ENCODE results near the gene CUL1. TPM values are rescaled to one million over a fixed set of nuclear protein-coding genes. Genes with fewer than 3 reads are reported as not detected.
A peak's percentile ranks its signal among the peaks of the same experiment; 100 is the strongest.

Gene CUL1
- total RNA-seq, 1 experiment from 2014 or later = 43.6 TPM

DNA sequence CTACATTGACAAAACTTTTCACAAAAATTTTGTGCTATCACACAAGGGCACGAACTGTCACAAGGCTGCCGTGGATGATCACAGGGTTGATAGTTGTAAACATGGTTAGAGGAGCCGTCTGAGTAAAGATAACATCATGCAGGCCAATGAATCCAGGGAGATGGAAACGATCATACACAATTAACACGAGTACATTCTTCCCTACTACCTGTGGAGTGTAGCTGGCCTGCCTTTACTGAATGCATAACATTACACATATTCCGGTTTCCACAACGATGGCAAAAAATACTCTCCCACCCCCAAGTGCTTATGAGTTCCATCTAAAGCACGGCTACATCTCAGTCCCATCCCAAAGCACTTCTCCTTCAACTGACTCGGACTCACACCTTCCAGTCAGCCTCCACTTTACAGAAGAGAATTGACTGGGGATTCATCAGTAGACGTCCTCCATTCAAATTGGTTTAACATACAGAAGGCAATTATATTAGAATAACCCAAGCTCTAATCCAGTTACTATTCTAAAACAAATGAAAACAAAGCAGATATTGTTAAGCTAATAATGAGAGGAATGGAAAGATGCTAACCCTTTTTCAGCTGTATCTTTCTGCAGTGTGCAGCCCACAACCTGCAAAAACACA is 116.3 kb downstream of the CUL1 start:
- BruUV-seq (replicated peaks) = no TSS peak
- no peaks in the 10 kb centered on the region for H3K9me3 ChIP-seq (ENCODE audit: low read length)
- H3K9ac ChIP-seq (ENCODE audit: low read length) = no peak overlapping the region
- no peak overlapping the region for H2AFZ ChIP-seq (ENCODE audit: low read length)
- H3K4me1 ChIP-seq (ENCODE audit: insufficient read depth, low read length) = peaks cover 3% of the 10 kb centered on the region
- H3K36me3 ChIP-seq (ENCODE audit: low read depth, low read length) = peaks cover 59% of the 10 kb centered on the region
- H3K27me3 ChIP-seq (ENCODE audit: low read length) = no peaks in the 10 kb centered on the region
- no peak overlapping the region for H3K27ac ChIP-seq (ENCODE audit: low read length)
- no peak for TF ChIP-seq EZH2phosphoT487 (IDR thresholded peaks at IDR 0.05; ENCODE audit: borderline replicate concordance, low read length)
- no peak for TF ChIP-seq EZH2 (IDR thresholded peaks at IDR 0.05; ENCODE audit: low read length, unreplicated experiment)
- TF ChIP-seq, protein P1, sequence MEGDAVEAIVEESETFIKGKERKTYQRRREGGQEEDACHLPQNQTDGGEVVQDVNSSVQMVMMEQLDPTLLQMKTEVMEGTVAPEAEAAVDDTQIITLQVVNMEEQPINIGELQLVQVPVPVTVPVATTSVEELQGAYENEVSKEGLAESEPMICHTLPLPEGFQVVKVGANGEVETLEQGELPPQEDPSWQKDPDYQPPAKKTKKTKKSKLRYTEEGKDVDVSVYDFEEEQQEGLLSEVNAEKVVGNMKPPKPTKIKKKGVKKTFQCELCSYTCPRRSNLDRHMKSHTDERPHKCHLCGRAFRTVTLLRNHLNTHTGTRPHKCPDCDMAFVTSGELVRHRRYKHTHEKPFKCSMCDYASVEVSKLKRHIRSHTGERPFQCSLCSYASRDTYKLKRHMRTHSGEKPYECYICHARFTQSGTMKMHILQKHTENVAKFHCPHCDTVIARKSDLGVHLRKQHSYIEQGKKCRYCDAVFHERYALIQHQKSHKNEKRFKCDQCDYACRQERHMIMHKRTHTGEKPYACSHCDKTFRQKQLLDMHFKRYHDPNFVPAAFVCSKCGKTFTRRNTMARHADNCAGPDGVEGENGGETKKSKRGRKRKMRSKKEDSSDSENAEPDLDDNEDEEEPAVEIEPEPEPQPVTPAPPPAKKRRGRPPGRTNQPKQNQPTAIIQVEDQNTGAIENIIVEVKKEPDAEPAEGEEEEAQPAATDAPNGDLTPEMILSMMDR (conservative IDR thresholded peaks at IDR 0.05; ENCODE audit: low read depth, low read length) = no peak
- ChIA-PET POLR2A (ENCODE audit: unreplicated experiment) (no interaction called here), CTCF (interaction anchor here (0.6 kb wide), 1 partner anchor 147 kb away, joined by 5 read pairs; no protein-coding TSS in a partner anchor)
- H3F3A ChIP-seq (ENCODE audit: low read length, unreplicated experiment) = peaks cover 6% of the 10 kb centered on the region
- H3K9me2 ChIP-seq (replicated peaks; ENCODE audit: low read length) = no peaks in the 10 kb centered on the region
- peaks cover 6% of the 10 kb centered on the region; the same call in 1 of the 2 replicates for H4K20me1 ChIP-seq (ENCODE audit: low read length)
- H3K4me3 ChIP-seq (ENCODE audit: low read length) = no peak overlapping the region
- H3K4me2 ChIP-seq (ENCODE audit: low read length) = no peak overlapping the region
- no peak for ATAC-seq
- intact Hi-C loops (cut with micrococcal nuclease) = no loop called here
- no peak for DNase-seq
- H3K79me2 ChIP-seq (ENCODE audit: low read length) = no peaks in the 10 kb centered on the region

DNA sequence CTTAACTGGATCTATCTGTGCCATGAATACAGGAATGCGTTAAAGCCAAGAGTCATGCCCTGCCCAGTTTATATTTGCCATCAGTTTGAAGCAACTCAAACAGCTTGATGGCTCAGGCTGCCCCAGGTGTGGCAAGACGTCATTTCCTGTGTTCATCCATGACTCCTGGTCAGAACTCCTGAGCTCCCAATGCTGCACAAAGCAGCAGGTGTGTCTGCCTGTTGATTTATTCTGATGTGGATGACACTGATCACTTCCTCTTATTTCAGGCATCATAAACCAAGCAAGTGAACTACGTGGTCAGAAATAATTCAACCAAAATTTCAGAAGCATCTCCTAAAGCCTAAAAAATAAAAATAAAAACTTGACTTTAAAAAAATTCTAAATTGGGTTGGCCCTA is 116.9 kb downstream of the CUL1 start:
- TF ChIP-seq EZH2phosphoT487 (IDR thresholded peaks at IDR 0.05; ENCODE audit: borderline replicate concordance, low read length) = no peak
- TF ChIP-seq, protein P1 (conservative IDR thresholded peaks at IDR 0.05; ENCODE audit: low read depth, low read length) = no peak
- TF ChIP-seq EZH2 (IDR thresholded peaks at IDR 0.05; ENCODE audit: low read length, unreplicated experiment) = no peak
- Histone ChIP-seq H3K9me2 (replicated peaks; ENCODE audit: low read length) (no peaks in the 10 kb centered on the region), H3K4me2 (ENCODE audit: low read length) (no peak overlapping the region), H2AFZ (ENCODE audit: low read length) (no peak overlapping the region), H3K9me3 (ENCODE audit: low read length) (no peaks in the 10 kb centered on the region), H3K36me3 (ENCODE audit: low read depth, low read length) (peaks cover 54% of the 10 kb centered on the region), H4K20me1 (ENCODE audit: low read length) (peaks cover 8% of the 10 kb centered on the region; the same call in 1 of the 2 replicates), H3K4me1 (ENCODE audit: insufficient read depth, low read length) (peaks cover 9% of the 10 kb centered on the region), H3K79me2 (ENCODE audit: low read length) (no peaks in the 10 kb centered on the region), H3F3A (ENCODE audit: low read length, unreplicated experiment) (peaks cover 6% of the 10 kb centered on the region), H3K27ac (ENCODE audit: low read length) (no peak overlapping the region), H3K4me3 (ENCODE audit: low read length) (no peak overlapping the region), H3K27me3 (ENCODE audit: low read length) (no peaks in the 10 kb centered on the region), H3K9ac (ENCODE audit: low read length) (no peak overlapping the region)
- ATAC-seq (peak; percentile 34; the same call in 1 of the 2 replicates), DNase-seq (no peak)
- ChIA-PET POLR2A (ENCODE audit: unreplicated experiment) (no interaction called here), CTCF (interaction anchor here (0.6 kb wide), 1 partner anchor 146 kb away, joined by 5 read pairs; no protein-coding TSS in a partner anchor)
- no TSS peak for BruUV-seq (replicated peaks)
- intact Hi-C loops (cut with micrococcal nuclease) = no loop called here

DNA sequence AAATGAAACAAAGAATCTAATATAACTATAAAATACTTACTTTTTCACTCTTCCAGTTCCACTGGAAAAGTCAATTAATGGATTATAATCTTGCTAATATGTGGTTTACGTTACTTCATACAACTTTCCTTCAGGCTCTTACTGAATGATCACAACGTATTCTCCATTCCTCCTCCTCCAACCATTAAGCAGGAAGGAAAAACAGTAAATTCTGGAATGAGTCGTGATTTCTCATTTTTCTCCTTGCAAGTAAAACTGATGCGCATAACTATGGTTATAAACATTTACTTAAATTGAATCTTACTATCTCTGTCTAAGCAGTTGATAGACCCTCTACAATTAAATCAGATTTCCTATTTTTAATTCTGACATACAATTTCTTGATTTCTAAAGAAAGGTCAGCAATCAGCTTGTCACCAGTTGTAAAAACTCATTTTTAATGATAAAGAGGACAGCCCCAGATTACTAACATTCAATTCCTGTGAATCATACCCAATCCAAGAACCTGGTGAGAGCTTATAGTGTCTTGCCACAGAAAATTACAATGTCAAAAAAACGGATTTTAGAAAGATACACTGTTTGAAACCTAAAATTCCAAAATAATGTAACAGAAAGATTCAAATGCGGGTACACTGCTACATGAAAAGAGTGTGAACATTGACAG is 121.1 kb downstream of the CUL1 start:
- Histone ChIP-seq H2AFZ (ENCODE audit: low read length) (no peak overlapping the region), H3K27me3 (ENCODE audit: low read length) (no peaks in the 10 kb centered on the region), H3K4me1 (ENCODE audit: insufficient read depth, low read length) (peaks cover 14% of the 10 kb centered on the region), H3K79me2 (ENCODE audit: low read length) (no peaks in the 10 kb centered on the region), H3K9me3 (ENCODE audit: low read length) (no peaks in the 10 kb centered on the region), H3K9ac (ENCODE audit: low read length) (no peak overlapping the region), H3K4me2 (ENCODE audit: low read length) (peak overlapping the region; percentile 61), H3K4me3 (ENCODE audit: low read length) (no peak overlapping the region; the same call in 1 of the 2 replicates), H3K36me3 (ENCODE audit: low read depth, low read length) (peaks cover 34% of the 10 kb centered on the region), H3K27ac (ENCODE audit: low read length) (peak overlapping the region; percentile 13; the same call in 1 of the 2 replicates), H3F3A (ENCODE audit: low read length, unreplicated experiment) (peaks cover 6% of the 10 kb centered on the region), H4K20me1 (ENCODE audit: low read length) (peaks cover 5% of the 10 kb centered on the region; the same call in 1 of the 2 replicates), H3K9me2 (replicated peaks; ENCODE audit: low read length) (no peaks in the 10 kb centered on the region)
- ChIA-PET CTCF (no interaction called here), POLR2A (ENCODE audit: unreplicated experiment) (no interaction called here)
- ATAC-seq (peak; percentile 74), DNase-seq (peak; percentile 43)
- TF ChIP-seq EZH2 (IDR thresholded peaks at IDR 0.05; ENCODE audit: low read length, unreplicated experiment) (no peak), EZH2phosphoT487 (IDR thresholded peaks at IDR 0.05; ENCODE audit: borderline replicate concordance, low read length) (no peak)
- TF ChIP-seq, protein P1 (conservative IDR thresholded peaks at IDR 0.05; ENCODE audit: low read depth, low read length) = no peak
- BruUV-seq (replicated peaks) = no TSS peak
- intact Hi-C loops (cut with micrococcal nuclease) = no loop called here

Data from PC-3 (cell line).